Calu3 (cell line): Measurements from ENCODE around the gene VAC14. TPM values are rescaled to one million over a fixed set of nuclear protein-coding genes. Genes with fewer than 3 reads are reported as not detected.

Source experiments
- BruUV-seq: library from RNA; stranded (reverse); fragments of 400-500 nt; replicated peaks from 2 replicates; lab custom pipeline; 2021; lab: Mats Ljungman, UMichigan
- CTCF ChIA-PET: fragments of 300-600 bp; sonication (Branson Sonifier 250); formaldehyde crosslinking; loops from one replicate; lab custom pipeline; 2022; ENCODE audit warnings: antibody characterized with exemption; lab: Charles Lee
- DNase-seq: peaks from one replicate; pipeline ENCODE4 v3.0.0; 2022
- H3K27ac Mint-ChIP-seq: one replicate; pipeline ENCODE4 v1.8.0; 2022; ENCODE audit warnings: mixed read lengths; ENCODE audit not compliant: unreplicated experiment
- H3K27me3 Mint-ChIP-seq: one replicate; pipeline ENCODE4 v1.8.0; 2022; ENCODE audit warnings: mixed read lengths; ENCODE audit not compliant: unreplicated experiment
- H3K36me3 Mint-ChIP-seq: one replicate; pipeline ENCODE4 v1.8.0; 2022; ENCODE audit warnings: mild to moderate bottlenecking, moderate library complexity, mixed read lengths; ENCODE audit not compliant: insufficient read depth, unreplicated experiment
- H3K4me1 Mint-ChIP-seq: one replicate; pipeline ENCODE4 v1.8.0; 2022; ENCODE audit warnings: mild to moderate bottlenecking, low read depth, mixed read lengths; ENCODE audit not compliant: unreplicated experiment
- H3K4me3 Mint-ChIP-seq: one replicate; pipeline ENCODE4 v1.8.0; 2022; ENCODE audit warnings: mild to moderate bottlenecking, low read depth, moderate library complexity, mixed read lengths; ENCODE audit not compliant: unreplicated experiment
- H3K9me3 Mint-ChIP-seq: one replicate; pipeline ENCODE4 v1.8.0; 2022; ENCODE audit warnings: low read depth, mixed read lengths; ENCODE audit not compliant: unreplicated experiment
- intact Hi-C: fragments of 100-400 bp; cut with micrococcal nuclease; formaldehyde crosslinking; loops from one replicate; pipeline ENCODE4 v1.10.0; 2022; ENCODE audit not compliant: unreplicated experiment
- total RNA-seq: library from RNA; stranded (reverse); gene quantifications from 2 replicates; pipeline ENCODE4 v1.2.3, GENCODE V29; 2022
- TF ChIP-seq, protein P1 (sequence below): fragments of 200-600 bp; IDR thresholded peaks from one replicate; pipeline ENCODE4 v1.8.0; 2022; ENCODE audit warnings: antibody characterized with exemption; ENCODE audit not compliant: unreplicated experiment

Gene VAC14
- total RNA-seq, 1 experiment from 2014 or later = 63.8 TPM

DNA sequence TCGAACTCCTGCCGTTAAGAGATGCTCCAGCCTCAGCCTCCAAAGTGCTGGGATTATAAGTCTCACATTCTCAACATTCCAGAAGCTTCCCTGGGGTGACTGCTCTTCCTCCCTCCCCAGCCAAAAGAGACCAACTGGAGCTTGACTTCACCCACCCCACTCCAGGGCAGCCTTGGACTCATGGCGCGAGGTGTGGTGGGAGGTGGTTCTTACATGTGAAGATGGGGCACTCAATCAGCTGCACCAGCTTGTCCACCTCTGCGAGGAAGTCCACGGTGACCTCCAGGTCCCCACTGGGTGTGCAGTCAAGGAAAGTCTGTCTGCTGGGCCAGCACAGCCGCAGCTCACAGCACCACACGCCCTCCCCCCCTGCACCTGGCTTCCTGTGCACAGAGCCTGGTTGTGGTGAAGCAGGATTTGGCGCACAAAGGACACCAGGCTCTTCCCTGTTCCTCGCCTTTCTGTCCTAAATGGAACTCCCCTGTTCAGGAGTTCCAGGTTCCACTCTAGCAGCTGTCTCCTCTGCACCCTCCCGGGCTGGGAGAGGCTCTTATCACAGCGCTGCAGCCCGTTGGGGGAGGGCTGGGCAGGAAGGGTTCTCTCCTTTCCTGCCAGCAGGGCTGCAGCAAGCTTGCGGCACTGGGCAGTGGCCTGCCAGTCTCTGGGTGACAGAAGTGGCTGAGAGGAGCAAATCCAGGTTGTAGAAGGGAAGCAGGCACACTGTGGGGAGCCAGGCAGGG is 105.5 kb downstream of the VAC14 start:
- Mint-ChIP-seq H3K27me3 (no peaks in the 10 kb centered on the region), H3K27ac (no peak overlapping the region), H3K4me3 (no peak overlapping the region), H3K9me3 (no peaks in the 10 kb centered on the region), H3K36me3 (peaks cover 17% of the 10 kb centered on the region), H3K4me1 (peaks cover 24% of the 10 kb centered on the region)
- TF ChIP-seq, protein P1, sequence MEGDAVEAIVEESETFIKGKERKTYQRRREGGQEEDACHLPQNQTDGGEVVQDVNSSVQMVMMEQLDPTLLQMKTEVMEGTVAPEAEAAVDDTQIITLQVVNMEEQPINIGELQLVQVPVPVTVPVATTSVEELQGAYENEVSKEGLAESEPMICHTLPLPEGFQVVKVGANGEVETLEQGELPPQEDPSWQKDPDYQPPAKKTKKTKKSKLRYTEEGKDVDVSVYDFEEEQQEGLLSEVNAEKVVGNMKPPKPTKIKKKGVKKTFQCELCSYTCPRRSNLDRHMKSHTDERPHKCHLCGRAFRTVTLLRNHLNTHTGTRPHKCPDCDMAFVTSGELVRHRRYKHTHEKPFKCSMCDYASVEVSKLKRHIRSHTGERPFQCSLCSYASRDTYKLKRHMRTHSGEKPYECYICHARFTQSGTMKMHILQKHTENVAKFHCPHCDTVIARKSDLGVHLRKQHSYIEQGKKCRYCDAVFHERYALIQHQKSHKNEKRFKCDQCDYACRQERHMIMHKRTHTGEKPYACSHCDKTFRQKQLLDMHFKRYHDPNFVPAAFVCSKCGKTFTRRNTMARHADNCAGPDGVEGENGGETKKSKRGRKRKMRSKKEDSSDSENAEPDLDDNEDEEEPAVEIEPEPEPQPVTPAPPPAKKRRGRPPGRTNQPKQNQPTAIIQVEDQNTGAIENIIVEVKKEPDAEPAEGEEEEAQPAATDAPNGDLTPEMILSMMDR = no peak
- CTCF ChIA-PET = interaction anchor here (0.6 to 1.1 kb wide), 3 partner anchors 12 to 72 kb away, joined by 3 to 4 read pairs (median 3); no protein-coding TSS in a partner anchor
- intact Hi-C loops = no loop called here
- BruUV-seq = no TSS peak
- DNase-seq = peak; percentile 54

DNA sequence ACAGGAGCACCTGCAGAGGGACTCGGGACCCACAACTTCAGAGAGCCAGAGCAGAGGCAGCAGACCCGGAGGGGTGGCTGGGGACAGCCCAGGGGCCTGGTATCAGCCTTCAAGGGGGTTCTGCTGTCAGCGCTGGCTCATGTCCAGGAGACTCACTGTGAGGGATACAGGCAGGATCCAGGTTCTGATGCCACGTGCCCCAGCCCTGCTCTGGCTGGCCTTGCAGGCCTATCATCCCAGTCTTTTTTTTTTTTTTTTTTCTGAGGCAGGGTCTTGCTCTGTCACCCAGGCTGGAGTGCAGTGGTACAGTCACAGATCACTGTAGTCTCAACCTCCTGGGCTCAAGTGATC is 106.1 kb downstream of the VAC14 start:
- H3K27ac Mint-ChIP-seq = no peak overlapping the region
- CTCF ChIA-PET = interaction anchor here (1.1 kb wide), 1 partner anchor 27 kb away, joined by 3 read pairs; no protein-coding TSS in a partner anchor

DNA sequence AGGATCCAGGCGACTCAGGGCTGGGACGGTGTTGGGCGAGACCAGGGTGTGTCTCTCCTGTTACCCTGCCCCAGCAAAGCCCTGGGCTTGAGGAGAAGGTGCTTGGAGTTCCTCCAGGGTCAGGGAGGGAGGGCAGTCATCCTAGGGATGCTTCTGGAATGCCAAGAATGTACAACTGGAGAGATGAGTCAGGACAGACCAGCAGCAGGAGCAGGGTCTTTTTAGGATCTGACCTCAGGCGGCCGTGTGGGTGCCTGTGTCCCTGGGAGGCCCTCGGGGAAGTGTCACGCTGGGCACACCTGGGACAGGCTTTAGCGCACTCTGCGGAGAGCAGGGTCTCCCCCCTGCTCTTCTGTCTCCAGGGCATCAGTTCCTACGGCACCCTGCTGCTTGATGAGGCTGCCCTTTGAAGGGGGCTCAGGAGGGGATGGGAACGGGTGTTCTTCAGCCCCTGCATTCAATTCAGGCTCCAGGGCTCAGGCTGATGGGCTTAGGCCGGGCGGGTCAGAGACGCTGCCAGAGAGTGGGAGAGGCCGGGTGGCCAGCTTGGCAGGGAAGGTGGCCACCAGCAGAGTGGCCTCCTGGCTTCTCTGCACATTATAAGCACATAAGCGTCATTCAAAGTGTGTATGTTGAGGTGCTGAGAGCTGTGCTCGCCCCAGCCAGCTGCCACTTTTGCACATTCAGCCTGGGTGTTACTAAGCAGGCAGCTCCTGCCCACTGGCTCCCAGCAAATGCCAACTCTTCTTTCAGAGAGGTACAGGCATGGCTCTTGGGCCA is 106.7 kb downstream of the VAC14 start:
- no TSS peak for BruUV-seq
- TF ChIP-seq, protein P1 = no peak
- Mint-ChIP-seq H3K27ac (no peak overlapping the region), H3K4me1 (peaks cover 24% of the 10 kb centered on the region), H3K9me3 (no peaks in the 10 kb centered on the region), H3K27me3 (no peaks in the 10 kb centered on the region), H3K4me3 (no peak overlapping the region), H3K36me3 (peaks cover 17% of the 10 kb centered on the region)
- DNase-seq = no peak
- CTCF ChIA-PET = no interaction called here
- intact Hi-C loops = no loop called here

More for the DNA sequence above, 106.1 kb downstream of the VAC14 start:
- Mint-ChIP-seq H3K9me3 (no peaks in the 10 kb centered on the region), H3K27me3 (no peaks in the 10 kb centered on the region), H3K4me1 (peaks cover 24% of the 10 kb centered on the region), H3K36me3 (peaks cover 17% of the 10 kb centered on the region), H3K4me3 (no peak overlapping the region)
- intact Hi-C loops = no loop called here
- DNase-seq = no peak
- TF ChIP-seq, protein P1 = no peak
- no TSS peak for BruUV-seq

DNA sequence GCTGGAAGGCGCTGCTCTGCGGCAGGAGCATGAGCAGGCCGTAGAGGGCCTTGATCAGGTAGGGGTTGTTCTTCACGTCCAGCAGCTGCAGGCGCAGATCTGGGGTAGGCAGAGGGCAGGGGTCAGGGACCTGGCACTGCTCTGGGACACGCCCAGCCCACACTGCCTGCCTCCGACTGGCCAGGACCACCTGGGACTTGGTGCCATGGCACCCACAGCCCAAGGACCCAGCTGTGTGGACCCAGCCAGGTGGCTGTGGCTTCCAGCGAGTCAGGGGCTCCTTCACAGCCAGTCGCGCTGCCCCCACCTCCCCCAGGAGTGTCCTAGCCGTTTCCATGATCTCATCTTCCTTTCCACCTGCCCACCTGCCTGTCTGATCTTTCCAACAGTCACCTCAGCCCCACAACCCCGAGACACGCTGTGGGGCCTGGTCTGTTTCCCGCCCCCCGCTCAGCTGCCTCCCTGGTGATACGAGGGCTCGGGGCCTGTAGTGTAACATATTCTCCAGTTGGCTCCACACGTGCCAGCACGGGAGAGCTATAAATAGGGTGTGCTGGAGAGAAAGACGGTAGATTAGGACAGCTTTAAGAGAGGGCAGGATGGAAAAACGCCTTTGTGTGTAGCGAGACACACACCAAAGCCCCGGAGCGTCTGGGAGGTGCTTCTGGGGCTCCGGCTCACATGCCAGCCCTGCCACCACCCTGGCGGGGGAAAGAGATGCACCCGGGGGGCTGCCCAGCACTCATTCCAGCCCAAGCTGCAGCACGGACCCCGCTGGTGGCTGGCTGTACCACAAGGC is 107.9 kb downstream of the VAC14 start:
- Mint-ChIP-seq H3K27ac (no peak overlapping the region), H3K27me3 (no peaks in the 10 kb centered on the region), H3K4me1 (peaks cover 24% of the 10 kb centered on the region), H3K36me3 (peaks cover 12% of the 10 kb centered on the region), H3K9me3 (no peaks in the 10 kb centered on the region), H3K4me3 (no peak overlapping the region)
- no TSS peak for BruUV-seq
- CTCF ChIA-PET = no interaction called here
- intact Hi-C loops = no loop called here
- TF ChIP-seq, protein P1 = no peak
- no peak for DNase-seq
